HG03520 (cell line): ENCODE results near the gene PASK.
A peak's percentile ranks its signal among the peaks of the same experiment; 100 is the strongest.
"Not testable (repeated sequence)": the region's sequence is repeated elsewhere in the genome, so short reads cannot be mapped to it uniquely, and the experiment has no call there.

ENCODE experiments used
- ATAC-seq: cut with Tn5 transposase; IDR thresholded peaks from one replicate; pipeline ENCODE4 v1.9.1; 2021; ENCODE audit warnings: mild to moderate bottlenecking, moderate library complexity; ENCODE audit not compliant: unreplicated experiment

The PASK gene

DNA sequence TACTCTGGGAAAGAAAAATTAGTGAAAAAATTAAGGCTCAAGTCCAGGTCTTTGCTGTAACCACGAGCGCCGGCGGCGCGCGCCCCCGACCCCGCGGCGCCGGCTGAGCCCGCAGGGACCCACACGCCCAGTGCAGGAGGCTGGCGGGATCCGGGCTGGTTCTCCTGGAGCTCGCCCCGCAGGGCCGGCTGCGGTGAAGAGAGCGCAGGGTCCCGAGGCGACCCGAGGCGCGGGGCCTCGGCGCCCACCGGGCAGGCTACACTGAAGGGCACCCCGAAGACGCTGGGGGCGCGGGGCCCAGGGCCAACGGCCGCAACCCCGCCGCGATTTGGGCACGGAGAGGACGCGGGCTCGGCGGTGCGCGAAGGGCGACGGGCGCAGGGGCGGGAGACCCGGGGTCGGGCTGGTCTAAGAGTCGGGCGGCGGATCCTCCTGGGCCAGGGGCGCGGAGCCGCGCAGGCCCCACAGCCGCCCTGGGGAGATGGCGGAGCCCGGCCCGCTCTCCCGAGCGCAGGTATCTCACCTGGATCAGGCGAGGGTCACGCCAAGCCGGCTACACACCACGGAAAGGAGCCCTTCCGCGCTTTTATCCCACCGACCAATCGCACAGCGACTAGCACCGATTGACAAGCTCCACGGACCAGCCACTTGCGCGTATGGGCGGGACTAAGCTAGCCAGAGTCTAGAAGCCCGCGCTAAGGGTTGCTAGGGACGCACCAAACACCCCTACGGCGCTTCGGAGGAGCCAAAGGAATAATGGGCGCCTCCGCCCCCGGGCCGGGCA lies at the start of gene PASK:
Gene PASK (minus strand): TSS at position 582 of the 784 bp plus-strand sequence. CDS start 6,440 bp downstream, outside the sequence.
- ATAC-seq: peak; percentile 73

GRCh38 chr2:241198381-241199279 lies 49.4 kb upstream of the PASK start:
- no peak for ATAC-seq

DNA sequence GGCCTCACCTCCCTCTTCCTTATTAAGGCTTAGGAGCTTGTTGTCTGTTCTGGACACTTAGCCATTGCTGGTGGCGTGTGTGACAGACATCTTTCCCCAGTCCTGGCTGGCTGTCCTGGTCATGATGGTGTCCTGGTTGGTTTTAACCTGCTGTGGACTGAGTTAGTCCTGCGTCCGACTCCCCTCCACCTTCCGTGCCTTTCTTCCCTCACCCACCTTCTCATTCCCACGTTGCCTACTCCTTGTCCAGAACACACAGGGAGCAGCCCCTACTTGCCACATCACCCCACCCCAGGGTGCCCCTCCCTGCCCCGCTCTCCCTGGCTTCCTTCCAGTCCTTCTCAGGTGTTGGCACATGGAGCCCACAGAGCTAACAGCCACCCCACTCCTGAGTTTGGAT lies 48.7 kb upstream of the PASK start:
- ATAC-seq: no peak

DNA sequence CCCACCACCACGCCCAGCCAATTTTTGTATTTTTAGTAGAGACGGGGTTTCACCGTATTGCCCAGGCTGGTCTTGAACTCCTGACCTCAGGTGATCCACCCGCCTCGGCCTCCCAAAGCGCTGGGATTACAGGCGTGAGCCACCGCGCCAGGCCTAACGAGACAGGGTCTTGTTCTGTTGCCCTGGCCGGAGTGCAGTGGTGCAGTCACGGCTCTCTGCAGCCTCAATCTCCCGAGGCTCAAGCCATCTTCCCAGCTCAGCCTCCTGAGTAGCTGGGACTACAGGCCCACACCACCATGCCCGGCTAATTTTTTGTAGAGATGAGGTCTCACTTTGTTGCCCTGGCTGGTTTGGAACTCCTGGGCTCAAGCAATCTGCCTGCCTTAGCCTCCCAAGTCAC lies 48.0 kb upstream of the PASK start:
- not testable (repeated sequence) for ATAC-seq

DNA sequence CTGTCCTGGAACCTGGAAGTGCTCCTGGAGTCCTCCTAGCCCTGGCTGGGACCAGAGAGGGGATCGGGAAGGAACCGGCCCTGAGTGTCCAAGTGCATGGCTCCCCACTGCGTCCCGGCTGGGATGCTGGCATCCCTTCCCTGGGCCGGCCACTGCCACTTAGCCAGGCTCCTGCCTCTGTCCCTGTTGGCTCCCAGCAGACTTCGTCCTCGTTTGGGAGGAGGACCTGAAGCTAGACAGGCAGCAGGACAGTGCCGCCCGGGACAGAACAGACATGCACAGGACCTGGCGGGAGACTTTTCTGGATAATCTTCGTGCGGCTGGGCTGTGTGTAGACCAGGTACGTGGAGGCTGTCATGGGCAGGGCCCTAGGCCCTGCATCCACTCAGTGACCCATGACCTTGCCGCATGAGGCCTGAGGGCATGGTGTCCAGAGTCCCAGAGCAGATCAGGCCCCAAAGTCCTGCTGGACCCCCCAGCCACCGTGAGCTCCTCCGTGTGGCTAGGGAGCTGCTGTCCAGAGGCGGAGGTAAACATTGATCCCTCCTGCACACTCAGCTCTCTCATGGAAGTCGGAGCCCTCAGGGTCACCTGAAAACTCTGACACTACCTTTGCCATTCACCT lies 46.3 kb upstream of the PASK start:
- no peak for ATAC-seq

- no peak for ATAC-seq
These were observed 45.5 kb upstream of the PASK start for GRCh38 chr2:241194811-241195210.

- ATAC-seq: no peak
These were observed 44.0 kb upstream of the PASK start for GRCh38 chr2:241193271-241193670.

GRCh38 chr2:241191081-241191480 lies 41.8 kb upstream of the PASK start:
- no peak for ATAC-seq

GRCh38 chr2:241190291-241190981 lies 41.2 kb upstream of the PASK start:
- no peak for ATAC-seq

DNA sequence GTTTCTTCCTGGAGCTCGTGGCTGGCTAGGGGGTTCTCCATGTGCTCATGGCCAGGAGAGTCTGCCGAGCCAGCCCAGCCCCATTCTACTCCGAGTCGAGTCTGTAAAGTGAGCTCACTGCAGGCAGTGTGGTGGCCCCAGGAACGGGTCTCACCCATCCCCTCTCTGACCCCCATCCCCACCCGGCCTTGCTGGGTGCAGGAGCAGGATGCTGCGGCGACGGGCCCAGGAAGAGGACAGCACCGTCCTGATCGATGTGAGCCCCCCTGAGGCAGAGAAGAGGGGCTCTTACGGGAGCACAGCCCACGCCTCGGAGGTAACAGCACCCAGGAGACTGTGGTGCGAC lies 40.6 kb upstream of the PASK start:
- ATAC-seq: no peak

DNA sequence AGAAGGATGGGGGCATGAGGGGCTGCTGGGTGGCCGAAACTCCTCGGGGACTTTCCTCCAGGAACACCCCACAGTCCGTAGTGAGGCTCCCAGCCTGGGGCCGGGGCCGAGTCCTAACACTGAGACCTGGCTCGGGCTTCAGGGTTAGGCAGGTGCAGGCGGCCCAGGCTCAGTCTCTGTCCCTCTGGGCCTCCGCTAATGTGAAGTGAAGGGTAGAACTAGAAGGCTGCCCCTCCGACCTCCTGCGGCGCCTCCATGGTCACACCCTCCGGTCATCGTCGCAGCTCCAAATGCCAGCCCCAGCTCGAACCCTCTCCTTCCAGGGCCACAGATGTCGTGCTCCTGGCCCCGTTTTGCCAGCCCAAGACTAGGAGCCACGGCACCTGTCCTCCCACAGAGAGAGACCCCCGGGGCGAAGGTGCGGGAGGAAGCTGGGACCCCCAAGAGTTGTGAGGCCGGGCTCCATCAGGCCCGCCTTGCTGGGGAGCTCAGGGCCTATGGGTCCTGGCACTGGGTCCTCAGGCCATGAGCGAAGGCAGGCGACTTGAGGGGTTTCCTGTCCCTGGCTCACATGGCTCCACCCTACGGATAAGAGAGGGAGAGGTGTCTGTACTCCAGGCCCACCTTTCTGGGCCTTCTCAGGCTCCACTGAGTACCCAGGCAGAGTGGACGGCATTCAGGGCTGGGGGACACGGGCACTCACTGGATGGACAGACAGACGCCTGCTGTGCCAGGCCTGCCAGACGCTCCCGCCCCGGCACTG lies 40.0 kb upstream of the PASK start:
- no peak for ATAC-seq

- ATAC-seq: no peak
These were observed 39.3 kb upstream of the PASK start, which contains the start of gene ANO7 for GRCh38 chr2:241188361-241189092. ANO7 (plus strand) TSS chr2:241188677; CDS start chr2:241190064, 1,387 bp downstream.

DNA sequence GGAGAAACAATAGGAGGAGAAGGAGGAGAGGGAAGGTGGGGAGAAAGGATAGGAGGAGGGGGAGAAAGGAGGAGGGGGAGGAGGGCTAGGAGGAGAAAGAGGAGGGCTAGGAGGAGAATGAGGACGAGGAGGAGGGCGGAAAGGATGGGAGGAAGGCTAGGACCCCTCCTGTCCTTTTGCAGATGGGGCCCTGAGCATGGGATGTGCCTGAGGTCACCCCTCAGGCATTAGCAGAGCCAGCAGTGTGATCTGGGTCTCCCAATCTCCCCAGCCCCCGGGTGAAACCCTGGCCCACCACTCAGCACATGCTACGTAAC lies 38.6 kb upstream of the PASK start:
- no peak for ATAC-seq

DNA sequence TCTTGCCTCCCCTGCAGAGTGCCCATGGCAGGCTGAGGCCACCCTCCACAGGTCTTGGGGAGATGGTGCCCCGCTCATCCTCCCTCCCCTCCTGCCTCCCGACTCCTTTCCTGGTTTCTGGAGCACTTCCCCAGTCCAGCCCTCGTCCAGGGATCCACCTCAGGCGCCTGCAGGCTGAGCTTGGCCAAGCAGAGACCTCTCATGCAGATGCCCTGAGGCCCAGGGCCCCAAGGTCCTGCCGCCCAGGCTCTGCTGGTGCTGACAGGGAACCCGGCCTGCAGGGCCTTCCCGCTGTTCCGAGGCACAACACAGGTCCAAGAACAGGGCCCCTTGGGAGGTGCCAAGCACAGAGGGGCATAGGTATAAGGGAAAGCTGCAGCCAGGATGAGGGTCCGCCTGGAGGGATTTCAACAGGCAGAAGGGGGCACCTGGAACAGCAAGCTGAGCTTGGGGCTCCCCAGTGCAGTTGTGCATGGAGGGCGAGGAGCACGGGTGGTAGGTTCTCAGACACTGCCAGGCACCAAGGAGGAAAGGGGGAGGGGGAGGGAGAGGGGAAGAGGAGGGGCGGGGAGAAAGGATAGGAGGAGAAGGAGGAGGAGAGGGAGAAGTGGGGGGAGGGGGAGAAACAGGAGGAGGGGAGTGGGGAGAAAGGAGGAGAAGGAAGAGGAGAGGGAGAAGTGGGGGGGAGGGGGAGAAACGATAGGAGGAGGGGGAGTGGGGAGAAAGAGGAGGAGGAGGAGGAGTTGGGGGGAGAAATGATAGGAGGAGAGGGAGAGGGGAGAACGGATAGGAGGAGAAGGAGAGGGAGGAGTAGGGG lies 38.0 kb upstream of the PASK start:
- no peak for ATAC-seq

DNA sequence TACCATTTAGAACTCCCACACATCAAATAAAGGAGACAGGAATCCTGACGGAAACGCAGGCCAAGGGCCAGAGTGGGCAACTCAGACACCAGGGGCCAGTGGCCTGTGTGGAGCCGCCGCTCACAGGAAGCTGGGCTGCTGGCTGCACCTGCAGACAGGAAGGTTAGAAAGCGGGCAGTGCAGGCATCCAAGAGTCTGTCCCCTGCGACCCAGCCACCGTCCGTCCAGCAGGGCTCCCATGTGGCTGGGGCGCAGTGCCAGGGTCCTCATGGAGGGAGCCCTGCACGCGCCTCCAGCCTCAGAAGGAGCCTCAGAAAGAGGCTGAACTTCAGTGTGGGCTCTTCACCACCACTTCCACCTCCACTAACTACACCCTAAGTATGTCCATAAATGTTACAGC lies 36.7 kb upstream of the PASK start:
- ATAC-seq: no peak

DNA sequence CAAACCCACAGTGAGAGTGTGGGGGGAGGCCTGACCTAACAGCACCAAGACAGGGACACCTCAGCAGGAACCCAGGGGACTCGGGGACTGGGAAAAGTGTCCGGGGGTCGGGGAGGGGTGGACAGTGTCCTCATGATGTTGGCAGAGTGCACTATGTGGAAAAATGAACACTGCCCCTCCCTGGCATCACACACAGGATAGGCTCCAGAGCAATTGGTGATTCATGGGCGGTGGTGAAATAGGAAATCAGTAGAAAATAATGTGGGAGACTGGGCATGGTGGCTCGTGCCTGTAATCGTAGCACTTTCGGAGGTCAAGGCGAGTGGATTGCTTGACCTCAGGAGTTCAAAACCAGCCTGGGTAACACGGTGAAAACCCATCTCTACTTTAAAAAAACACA lies 35.6 kb upstream of the PASK start:
- no peak for ATAC-seq

DNA sequence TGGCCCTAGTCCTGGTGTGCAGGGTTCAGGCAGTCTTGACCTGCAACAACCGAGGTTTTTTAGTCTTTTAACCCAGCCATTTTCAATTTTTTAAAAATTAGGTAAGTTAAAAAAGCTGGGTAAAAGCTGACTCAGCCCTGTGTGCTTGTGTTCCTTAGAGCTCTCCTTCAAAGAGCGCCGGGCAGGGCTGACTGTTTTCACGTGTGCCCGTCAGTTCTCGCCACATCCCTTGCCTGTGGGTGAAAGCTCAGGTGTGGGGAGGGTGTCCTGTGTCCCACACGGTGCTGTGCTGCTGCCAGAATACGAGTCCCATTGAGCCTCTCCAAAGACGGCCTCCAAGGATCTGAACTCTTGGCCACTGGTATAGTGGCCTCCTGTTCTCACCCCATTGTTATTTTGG lies 33.9 kb upstream of the PASK start:
- ATAC-seq: no peak

- no peak for ATAC-seq
These were observed 33.4 kb upstream of the PASK start for GRCh38 chr2:241182531-241183133.
